HepG2 (cell line): ENCODE data around the gene WDR3. TPM values are rescaled to one million over a fixed set of nuclear protein-coding genes. Genes with fewer than 3 reads are reported as not detected.

ENCODE experiments used
- ATAC-seq: fragments of 200-7000 bp; cut with Tn5 transposase; 3 replicates; pipeline ENCODE4 v1.9.1; 2020; ENCODE audit warnings: mild to moderate bottlenecking, moderate library complexity
- BruUV-seq: library from RNA; stranded (reverse); fragments of 400-500 nt; replicated peaks from 2 replicates; lab custom pipeline; 2021; lab: Mats Ljungman, UMichigan
- CTCF ChIA-PET: fragments of 300-600 bp; formaldehyde crosslinking; extraction: SDS; loops from one replicate; lab custom pipeline; 2021; ENCODE audit warnings: low total read pairs, inconsistent platforms, low intra/inter-chr PET ratio; lab: Yijun Ruan, JAX
- POLR2A ChIA-PET: fragments of 350-600 bp; sonication (Branson Sonifier 250); formaldehyde crosslinking; loops from one replicate; lab custom pipeline; 2020; ENCODE audit warnings: antibody characterized with exemption, inconsistent platforms; lab: Yijun Ruan, JAX
- DNase-seq: peaks from one replicate; pipeline ENCODE4 v3.0.0-alpha.2; 2015; ENCODE audit warnings: low spot score
- FAIRE-seq: peaks from 3 replicates; lab custom pipeline; 2011; peaks lifted over from hg19 to GRCh38; lab: Jason Lieb, UNC
- H2AFZ ChIP-seq: one replicate; pipeline ENCODE4 v1.6.1; 2011; ENCODE audit warnings: low read length, inconsistent platforms
- H3K27ac ChIP-seq: fragments of 300-600 bp; 3 replicates; pipeline ENCODE4 v1.8.0; 2011; ENCODE audit warnings: mixed run types, mild to moderate bottlenecking, mixed read lengths, low read length, inconsistent platforms; ENCODE audit not compliant: insufficient read depth; ENCODE audit errors: extremely low read length
- H3K27me3 ChIP-seq, 2 experiments: fragments of 200-600 bp in 1 of 2; 2 replicates in 1 of 2; 3 replicates in 1 of 2; pipeline versions ENCODE4 v1.6.0 to v1.8.0; 2011; ENCODE audit warnings: low read length in 2 of 2, mild to moderate bottlenecking in 2 of 2, moderate library complexity in 2 of 2, inconsistent platforms in 1 of 2; ENCODE audit not compliant: insufficient read depth in 2 of 2, control insufficient read depth in 1 of 2
- H3K36me3 ChIP-seq, 2 experiments: fragments of 200-600 bp in 1 of 2; replicated peaks in 1 of 2; 2 replicates in 1 of 2; 3 replicates in 1 of 2; pipeline versions ENCODE4 v1.5.1 to v1.8.0; 2011; ENCODE audit warnings: low read length in 2 of 2, inconsistent platforms in 1 of 2; ENCODE audit not compliant: insufficient read depth in 2 of 2, control insufficient read depth in 1 of 2
- H3K4me1 ChIP-seq: 2 replicates; pipeline ENCODE4 v1.5.1; 2012; ENCODE audit warnings: low read length, inconsistent platforms; ENCODE audit not compliant: insufficient read depth
- H3K4me2 ChIP-seq: 2 replicates; pipeline ENCODE4 v1.6.0; 2011; ENCODE audit warnings: low read depth, low read length, inconsistent platforms
- H3K4me3 ChIP-seq, 3 experiments: fragments of 200-600 bp in 1 of 3; sonication (generic), shearing (Covaris generic) in 1 of 3; replicated peaks in 1 of 3; 2 replicates each; pipeline ENCODE4 v1.5.1; 2011 to 2016; ENCODE audit warnings: low read length in 3 of 3, inconsistent platforms in 2 of 3, low read depth in 2 of 3, mild to moderate bottlenecking in 2 of 3, control low read depth in 1 of 3, mixed read lengths in 1 of 3; ENCODE audit not compliant: insufficient read depth in 1 of 3
- H3K79me2 ChIP-seq: one replicate; pipeline ENCODE4 v1.6.1; 2011; ENCODE audit warnings: low read length, inconsistent platforms; ENCODE audit not compliant: insufficient read depth
- H3K9ac ChIP-seq: 2 replicates; pipeline ENCODE4 v1.6.0; 2011; ENCODE audit warnings: mild to moderate bottlenecking, low read depth, low read length, inconsistent platforms; ENCODE audit not compliant: insufficient read depth
- H3K9me3 ChIP-seq: 2 replicates; pipeline ENCODE4 v1.5.1; 2012; ENCODE audit warnings: mild to moderate bottlenecking, low read length
- H4K20me1 ChIP-seq: 2 replicates; pipeline ENCODE4 v1.6.0; 2011; ENCODE audit warnings: inconsistent platforms, mild to moderate bottlenecking, low read length, moderate library complexity; ENCODE audit not compliant: insufficient read depth
- FOXO1 ChIP-seq: sonication (generic); formaldehyde crosslinking; IDR thresholded peaks from 2 replicates; pipeline ENCODE4 v1.4.0; 2020; ENCODE audit warnings: missing genetic modification reagents
- HOXA9 ChIP-seq: sonication (generic); formaldehyde crosslinking; IDR thresholded peaks from 2 replicates; pipeline ENCODE4 v1.8.1; 2022; ENCODE audit warnings: missing genetic modification reagents, mild to moderate bottlenecking, moderate library complexity, borderline replicate concordance
- KDM3A ChIP-seq: IDR thresholded peaks from 2 replicates; pipeline ENCODE4 v1.6.1; 2018; ENCODE audit warnings: low read depth, missing compliant biosample characterization
- MTF2 ChIP-seq: sonication (generic); formaldehyde crosslinking; IDR thresholded peaks from 2 replicates; pipeline ENCODE4 v1.5.0; 2020; ENCODE audit warnings: missing genetic modification reagents, borderline replicate concordance
- MXI1 ChIP-seq: IDR thresholded peaks from 3 replicates; pipeline ENCODE4 v1.6.1; 2012; ENCODE audit warnings: low read depth, low read length, inconsistent platforms, borderline replicate concordance
- NONO ChIP-seq, 2 experiments: fragments of 450-650 bp in 1 of 2; sonication (generic) in 1 of 2; formaldehyde crosslinking in 1 of 2; IDR thresholded peaks in 1 of 2; conservative IDR thresholded peaks in 1 of 2; 2 replicates each; pipeline versions ENCODE4 v1.6.1 to v1.8.0; 2017 to 2022; ENCODE audit warnings: mild to moderate bottlenecking in 1 of 2, missing genetic modification reagents in 1 of 2, moderate library complexity in 1 of 2
- TMF1 ChIP-seq: sonication (generic); formaldehyde crosslinking; IDR thresholded peaks from 2 replicates; pipeline ENCODE4 v1.8.1; 2022; ENCODE audit warnings: low read depth, missing genetic modification reagents
- ZNF747 ChIP-seq: sonication (generic); formaldehyde crosslinking; IDR thresholded peaks from 2 replicates; pipeline ENCODE4 v1.8.1; 2023; ENCODE audit warnings: missing genetic modification reagents, mild to moderate bottlenecking, borderline replicate concordance
- WGBS: methylation state at CpG from one replicate; pipeline ENCODE4 v1.1.6; 2017; ENCODE audit warnings: low lambda C conversion rate; 5-methylcytosine and 5-hydroxymethylcytosine counted together
- in situ Hi-C: cut with HindIII; loops from 2 replicates; pipeline ENCODE4 v1.10.0; 2017; ENCODE audit warnings: low pct_unique_long_range_greater_than_20kb; ENCODE audit not compliant: extremely low pct_ligation_motif_present
- intact Hi-C: fragments of 100-400 bp; cut with micrococcal nuclease; formaldehyde crosslinking; loops from one replicate; pipeline ENCODE4 v1.10.0; 2022; ENCODE audit not compliant: unreplicated experiment
- polyA plus RNA-seq, 8 experiments: library from polyadenylated mRNA; depleted of rRNA in 3 of 8; stranded (reverse) in 7 of 8; unstranded in 1 of 8; fragments of >200 nt; fragmentation: Illumina TruSeq in 4 of 8; extraction: Trizol in 4 of 8; gene quantifications; 2 replicates each; pipeline versions ENCODE4 v1.2.1 to v1.2.3, GENCODE V29; 2011 to 2016; ENCODE audit warnings: low read depth in 4 of 8, missing spikeins in 1 of 8, mixed read lengths in 1 of 8; ENCODE audit not compliant: insufficient read depth in 1 of 8
- total RNA-seq, 5 experiments: library from RNA; depleted of rRNA; stranded (reverse); fragments of >200 nt; fragmentation: Illumina TruSeq; extraction: Trizol; gene quantifications; 2 replicates each; pipeline ENCODE4 v1.2.3, GENCODE V29; 2016; ENCODE audit warnings: low read depth in 1 of 5
- TF ChIP-seq, protein P1 (sequence below): sonication (generic); formaldehyde crosslinking; IDR thresholded peaks from 2 replicates; pipeline ENCODE4 v1.5.1; 2020; ENCODE audit warnings: mild to moderate bottlenecking, missing genetic modification reagents, borderline replicate concordance
- TF ChIP-seq, protein P2 (sequence below): sonication (generic); formaldehyde crosslinking; conservative IDR thresholded peaks from 2 replicates; pipeline ENCODE4 v1.5.0; 2020; ENCODE audit warnings: missing genetic modification reagents
- TF ChIP-seq, protein P3 (sequence below): IDR thresholded peaks from 2 replicates; pipeline ENCODE4 v1.6.1; 2016; ENCODE audit warnings: mild to moderate bottlenecking, missing biosample characterization, missing genetic modification reagents

Gene WDR3
- total and polyA plus RNA-seq, 2 of the 13 experiments (the other 11 are each of a cell fraction or from before 2014, with no cell fraction given): 15.9 to 55.5 TPM

DNA sequence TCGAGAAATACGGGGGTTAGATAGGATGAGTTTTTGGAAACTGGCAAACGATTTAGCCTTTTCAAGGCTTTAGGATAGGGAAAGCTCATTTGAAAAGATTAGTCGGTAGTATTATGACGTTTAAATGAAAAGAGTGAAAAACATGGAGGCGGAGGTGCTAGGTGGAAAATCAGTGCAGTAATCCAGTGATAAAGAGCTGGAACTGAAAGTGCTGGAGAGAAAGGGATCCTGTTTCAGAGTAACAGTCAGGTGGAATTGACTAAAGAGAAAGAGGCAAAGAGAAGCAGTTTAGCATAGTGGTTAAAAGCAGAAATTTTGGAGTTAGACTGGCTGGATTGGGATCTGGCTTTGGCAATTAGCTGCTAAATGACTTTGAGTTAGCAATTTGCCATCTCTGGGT, 945 bp downstream of the WDR3 start:
- H3K4me3 ChIP-seq: peak overlapping the region; percentile 81 to 98 (median 94)

DNA sequence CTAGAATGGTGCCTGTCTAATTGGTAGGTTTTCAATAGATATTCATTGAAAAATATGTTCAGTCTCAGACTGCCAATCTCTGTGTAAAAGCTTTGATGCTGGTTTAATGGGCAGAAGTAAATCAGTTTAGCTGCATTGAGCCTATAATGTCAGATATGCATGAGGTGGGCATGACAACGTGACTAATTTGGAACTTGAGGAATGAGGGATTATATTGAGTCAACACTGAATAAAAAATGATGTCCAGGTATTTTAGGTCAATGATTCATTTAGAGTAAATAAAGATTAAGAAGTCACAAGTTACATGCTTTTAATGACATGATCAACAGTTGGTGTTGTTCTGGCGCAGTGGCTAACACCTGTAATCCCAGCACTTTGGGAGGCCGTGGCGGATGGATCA, 3.0 kb downstream of the WDR3 start:
- no TSS peak for BruUV-seq
- CTCF ChIA-PET: no interaction called here
- H3K27ac ChIP-seq: no peak overlapping the region
- TF ChIP-seq KDM3A (CRISPR knock-in tag) (no peak), MXI1 (no peak), MTF2 (CRISPR knock-in tag) (no peak), FOXO1 (CRISPR knock-in tag) (no peak), HOXA9 (CRISPR knock-in tag) (no peak), NONO (IDR thresholded peaks at IDR 0.05) (no peak), NONO (CRISPR knock-in tag; conservative IDR thresholded peaks at IDR 0.05) (no peak)
- TF ChIP-seq, protein P1, sequence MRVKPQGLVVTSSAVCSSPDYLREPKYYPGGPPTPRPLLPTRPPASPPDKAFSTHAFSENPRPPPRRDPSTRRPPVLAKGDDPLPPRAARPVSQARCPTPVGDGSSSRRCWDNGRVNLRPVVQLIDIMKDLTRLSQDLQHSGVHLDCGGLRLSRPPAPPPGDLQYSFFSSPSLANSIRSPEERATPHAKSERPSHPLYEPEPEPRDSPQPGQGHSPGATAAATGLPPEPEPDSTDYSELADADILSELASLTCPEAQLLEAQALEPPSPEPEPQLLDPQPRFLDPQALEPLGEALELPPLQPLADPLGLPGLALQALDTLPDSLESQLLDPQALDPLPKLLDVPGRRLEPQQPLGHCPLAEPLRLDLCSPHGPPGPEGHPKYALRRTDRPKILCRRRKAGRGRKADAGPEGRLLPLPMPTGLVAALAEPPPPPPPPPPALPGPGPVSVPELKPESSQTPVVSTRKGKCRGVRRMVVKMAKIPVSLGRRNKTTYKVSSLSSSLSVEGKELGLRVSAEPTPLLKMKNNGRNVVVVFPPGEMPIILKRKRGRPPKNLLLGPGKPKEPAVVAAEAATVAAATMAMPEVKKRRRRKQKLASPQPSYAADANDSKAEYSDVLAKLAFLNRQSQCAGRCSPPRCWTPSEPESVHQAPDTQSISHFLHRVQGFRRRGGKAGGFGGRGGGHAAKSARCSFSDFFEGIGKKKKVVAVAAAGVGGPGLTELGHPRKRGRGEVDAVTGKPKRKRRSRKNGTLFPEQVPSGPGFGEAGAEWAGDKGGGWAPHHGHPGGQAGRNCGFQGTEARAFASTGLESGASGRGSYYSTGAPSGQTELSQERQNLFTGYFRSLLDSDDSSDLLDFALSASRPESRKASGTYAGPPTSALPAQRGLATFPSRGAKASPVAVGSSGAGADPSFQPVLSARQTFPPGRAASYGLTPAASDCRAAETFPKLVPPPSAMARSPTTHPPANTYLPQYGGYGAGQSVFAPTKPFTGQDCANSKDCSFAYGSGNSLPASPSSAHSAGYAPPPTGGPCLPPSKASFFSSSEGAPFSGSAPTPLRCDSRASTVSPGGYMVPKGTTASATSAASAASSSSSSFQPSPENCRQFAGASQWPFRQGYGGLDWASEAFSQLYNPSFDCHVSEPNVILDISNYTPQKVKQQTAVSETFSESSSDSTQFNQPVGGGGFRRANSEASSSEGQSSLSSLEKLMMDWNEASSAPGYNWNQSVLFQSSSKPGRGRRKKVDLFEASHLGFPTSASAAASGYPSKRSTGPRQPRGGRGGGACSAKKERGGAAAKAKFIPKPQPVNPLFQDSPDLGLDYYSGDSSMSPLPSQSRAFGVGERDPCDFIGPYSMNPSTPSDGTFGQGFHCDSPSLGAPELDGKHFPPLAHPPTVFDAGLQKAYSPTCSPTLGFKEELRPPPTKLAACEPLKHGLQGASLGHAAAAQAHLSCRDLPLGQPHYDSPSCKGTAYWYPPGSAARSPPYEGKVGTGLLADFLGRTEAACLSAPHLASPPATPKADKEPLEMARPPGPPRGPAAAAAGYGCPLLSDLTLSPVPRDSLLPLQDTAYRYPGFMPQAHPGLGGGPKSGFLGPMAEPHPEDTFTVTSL (CRISPR knock-in tag): no peak
- TF ChIP-seq, protein P2, sequence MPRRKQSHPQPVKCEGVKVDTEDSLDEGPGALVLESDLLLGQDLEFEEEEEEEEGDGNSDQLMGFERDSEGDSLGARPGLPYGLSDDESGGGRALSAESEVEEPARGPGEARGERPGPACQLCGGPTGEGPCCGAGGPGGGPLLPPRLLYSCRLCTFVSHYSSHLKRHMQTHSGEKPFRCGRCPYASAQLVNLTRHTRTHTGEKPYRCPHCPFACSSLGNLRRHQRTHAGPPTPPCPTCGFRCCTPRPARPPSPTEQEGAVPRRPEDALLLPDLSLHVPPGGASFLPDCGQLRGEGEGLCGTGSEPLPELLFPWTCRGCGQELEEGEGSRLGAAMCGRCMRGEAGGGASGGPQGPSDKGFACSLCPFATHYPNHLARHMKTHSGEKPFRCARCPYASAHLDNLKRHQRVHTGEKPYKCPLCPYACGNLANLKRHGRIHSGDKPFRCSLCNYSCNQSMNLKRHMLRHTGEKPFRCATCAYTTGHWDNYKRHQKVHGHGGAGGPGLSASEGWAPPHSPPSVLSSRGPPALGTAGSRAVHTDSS: no peak
- TF ChIP-seq, protein P3, sequence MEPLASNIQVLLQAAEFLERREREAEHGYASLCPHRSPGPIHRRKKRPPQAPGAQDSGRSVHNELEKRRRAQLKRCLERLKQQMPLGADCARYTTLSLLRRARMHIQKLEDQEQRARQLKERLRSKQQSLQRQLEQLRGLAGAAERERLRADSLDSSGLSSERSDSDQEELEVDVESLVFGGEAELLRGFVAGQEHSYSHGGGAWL (CRISPR knock-in tag): no peak

More for the DNA sequence above, 945 bp downstream of the WDR3 start:
- no TSS peak for BruUV-seq
- no peak for DNase-seq
- ChIA-PET CTCF (no interaction called here), POLR2A (interaction anchor here (1.6 kb wide), 1 partner anchor 109 kb away, joined by 9 read pairs; no protein-coding TSS in a partner anchor)
- peak overlapping the region; percentile 88 for H3K9ac ChIP-seq
- peak overlapping the region; percentile 77 for H3K27ac ChIP-seq
- TF ChIP-seq TMF1 (CRISPR knock-in tag) (0 out of 2 replicates have a peak, but pooled peaks have one; percentile 12), ZNF747 (CRISPR knock-in tag) (no peak)
- TF ChIP-seq, all 625 proteins: peak for 1
- Histone ChIP-seq H3K4me1 (peaks cover 48% of the 10 kb centered on the region), H3K27me3 (no peaks in the 10 kb centered on the region; a peak in 1 of 5 replicates), H2AFZ (peak overlapping the region; percentile 56), H3K36me3 (peaks cover 2 to 19% of the 10 kb centered on the region in 2 experiments; a peak in 2 of 5 replicates), H3K79me2 (peaks cover 75% of the 10 kb centered on the region), H4K20me1 (peaks cover 3% of the 10 kb centered on the region; the same call in 1 of the 2 replicates), H3K4me2 (peak overlapping the region; percentile 90), H3K9me3 (no peaks in the 10 kb centered on the region)
- intact Hi-C loops: no loop called here
- in situ Hi-C loops: no loop called here
- FAIRE-seq (no peak), ATAC-seq (no peak)
- 1% methylated on average over 6 of the region's 6 CpGs for WGBS

More for the DNA sequence above, 3.0 kb downstream of the WDR3 start:
- no peak overlapping the region for H3K9ac ChIP-seq
- intact Hi-C loops (no loop called here), in situ Hi-C loops (no loop called here)
- POLR2A ChIA-PET: no interaction called here
- FAIRE-seq (no peak), DNase-seq (no peak), ATAC-seq (no peak)
- H3K4me1 ChIP-seq: peaks cover 34% of the 10 kb centered on the region
- no peaks in the 10 kb centered on the region for H3K9me3 ChIP-seq
- no peak overlapping the region for H2AFZ ChIP-seq
- H4K20me1 ChIP-seq: peaks cover 3% of the 10 kb centered on the region; the same call in 1 of the 2 replicates
- peaks cover 56% of the 10 kb centered on the region for H3K79me2 ChIP-seq
- WGBS: 96% methylated on average over 4 of the region's 4 CpGs
- no peak overlapping the region for H3K4me2 ChIP-seq
- no peaks in the 10 kb centered on the region; a peak in 1 of 5 replicates for H3K27me3 ChIP-seq
- no peak overlapping the region for H3K4me3 ChIP-seq
- peaks cover 5 to 32% of the 10 kb centered on the region in 2 experiments for H3K36me3 ChIP-seq
